ENCODE data around the gene PRR13.

GRCh38 chr12:53484686-53485575 lies 43.4 kb downstream of the PRR13 start:
- TF ChIP-seq FOXK2 (IDR thresholded peaks at IDR 0.05) (no peak), FOXM1 (IDR thresholded peaks at IDR 0.05; ENCODE audit: borderline replicate concordance) (no peak), ELF4 (IDR thresholded peaks at IDR 0.05) (no peak), SP1 (IDR thresholded peaks at IDR 0.05) (no peak), FOXA1 (IDR thresholded peaks at IDR 0.05) (no peak), BHLHE40 (IDR thresholded peaks at IDR 0.05; ENCODE audit: borderline replicate concordance) (no peak), TARDBP (IDR thresholded peaks at IDR 0.05) (no peak), PKNOX1 (IDR thresholded peaks at IDR 0.05) (no peak), ZNF384 (IDR thresholded peaks at IDR 0.05) (no peak), LEF1 (IDR thresholded peaks at IDR 0.05; ENCODE audit: borderline replicate concordance) (no peak), HDGF (IDR thresholded peaks at IDR 0.05; ENCODE audit: borderline replicate concordance) (no peak)

Data from HEK293T (cell line).